Measurements from ENCODE around the gene YBEY. TPM values are rescaled to one million over a fixed set of nuclear protein-coding genes. Genes with fewer than 3 reads are reported as not detected.
A peak's percentile ranks its signal among the peaks of the same experiment; 100 is the strongest.
"Not testable (repeated sequence)": the region's sequence is repeated elsewhere in the genome, so short reads cannot be mapped to it uniquely, and the experiment has no call there.

The YBEY gene, protein sequence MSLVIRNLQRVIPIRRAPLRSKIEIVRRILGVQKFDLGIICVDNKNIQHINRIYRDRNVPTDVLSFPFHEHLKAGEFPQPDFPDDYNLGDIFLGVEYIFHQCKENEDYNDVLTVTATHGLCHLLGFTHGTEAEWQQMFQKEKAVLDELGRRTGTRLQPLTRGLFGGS
- polyA plus RNA-seq = 10 to 100 TPM; 14.7 to 45.7 (median 23.7) TPM
- long read RNA-seq, donor 1, transcript YBEY-206 (5 exons, 744 nt) = major isoform, 20 of 41 reads
- long read RNA-seq, donor 1, transcript YBEY-201 (5 exons, 1,019 nt) = minor isoform, 6 of 41 reads
- long read RNA-seq, donor 1, partial matches to known transcripts = 13 of 41 reads
- long read RNA-seq, donor 1, other reads (novel, unspliced or antisense) = 0 of 41 reads
- long read RNA-seq, donor 2, partial matches to known transcripts = 0 of 5 reads
- long read RNA-seq, donor 2, other reads (novel, unspliced or antisense) = 0 of 5 reads
- long read RNA-seq, donor 3, transcript YBEY-206 (5 exons, 744 nt) = major isoform, 8 of 47 reads
- long read RNA-seq, donor 3, transcript YBEY-201 (5 exons, 1,019 nt) = minor isoform, 5 of 47 reads
- long read RNA-seq, donor 3, partial matches to known transcripts = 34 of 47 reads
- long read RNA-seq, donor 3, other reads (novel, unspliced or antisense) = 0 of 47 reads
- long read RNA-seq, donor 4 = 0 reads
- long read RNA-seq, donor 5, partial matches to known transcripts = 0 of 3 reads
- long read RNA-seq, donor 5, other reads (novel, unspliced or antisense) = 0 of 3 reads
- long read RNA-seq, donor 6, transcript YBEY-206 (5 exons, 744 nt) = major isoform, 12 of 39 reads
- long read RNA-seq, donor 6, partial matches to known transcripts = 23 of 39 reads
- long read RNA-seq, donor 6, other reads (novel, unspliced or antisense) = 0 of 39 reads
- long read RNA-seq, donor 7, transcript YBEY-206 (5 exons, 744 nt) = major isoform, 12 of 34 reads
- long read RNA-seq, donor 7, partial matches to known transcripts = 21 of 34 reads
- long read RNA-seq, donor 7, other reads (novel, unspliced or antisense) = 0 of 34 reads
- long read RNA-seq, donor 8, partial matches to known transcripts = 0 of 1 reads
- long read RNA-seq, donor 8, other reads (novel, unspliced or antisense) = 0 of 1 reads
- long read RNA-seq, donor 9, partial matches to known transcripts = 0 of 4 reads
- long read RNA-seq, donor 9, other reads (novel, unspliced or antisense) = 0 of 4 reads
- long read RNA-seq, donor 10, partial matches to known transcripts = 0 of 3 reads
- long read RNA-seq, donor 10, other reads (novel, unspliced or antisense) = 0 of 3 reads

DNA sequence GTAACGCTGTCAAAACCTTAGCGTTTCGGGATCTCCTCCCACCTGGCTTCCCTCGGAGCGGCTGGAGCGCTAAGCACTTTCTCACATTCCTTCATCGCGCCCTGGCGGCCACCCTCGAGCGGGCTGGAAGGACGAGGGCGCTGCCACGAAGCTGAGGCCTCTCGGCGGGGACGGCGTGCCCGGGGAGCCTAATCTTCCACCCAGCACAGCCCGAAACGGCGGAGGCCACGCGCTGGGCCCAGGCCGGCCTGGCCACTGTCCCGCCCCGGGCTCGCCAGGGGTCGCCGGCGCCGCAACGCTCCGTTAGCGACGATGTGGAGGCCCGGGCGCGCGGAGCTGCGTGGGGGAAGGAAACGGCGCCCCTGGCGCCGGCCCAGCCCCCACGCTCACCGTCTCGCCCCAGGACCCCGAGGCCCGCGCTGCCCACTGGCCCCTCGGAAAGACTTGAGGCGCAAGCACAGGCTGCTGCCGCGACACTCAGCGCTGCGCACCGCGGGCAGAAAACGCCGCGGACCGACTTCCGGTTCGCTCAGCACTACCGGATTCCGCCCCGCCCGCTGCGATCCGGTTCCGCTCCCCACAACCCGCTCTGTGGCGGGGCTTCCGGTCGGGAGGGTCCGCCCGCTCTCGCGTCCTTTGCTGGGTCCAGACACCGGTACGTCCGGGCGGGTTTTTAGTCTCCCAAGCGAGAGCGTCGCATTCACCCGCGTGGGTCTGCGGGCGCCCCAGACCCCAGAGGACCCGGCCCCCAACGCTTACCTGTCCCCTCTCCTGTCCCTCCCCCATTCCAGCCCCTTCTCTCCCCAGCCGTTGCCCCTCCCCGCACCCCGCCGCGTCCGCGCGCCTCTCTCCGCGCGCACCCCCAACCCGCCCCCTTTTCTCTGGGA lies at the start of gene YBEY:
TSS of gene YBEY (plus strand) at position 582 of the 887 bp plus-strand sequence. CDS start 572 bp downstream, outside the sequence.
- Histone ChIP-seq H3K27ac (ENCODE audit: low read depth in 1 of 3, low read length in 2 of 3) (peak within 1 kb of the TSS; percentile 91 to 96 (median 92)), H3K36me3 (ENCODE audit: control insufficient read depth in 3 of 3, insufficient read depth in 2 of 3, low read depth in 1 of 3, low read length in 3 of 3) (peaks cover 2 to 20% (median 2%) of the 10 kb centered on the region in 3 donors), H3K9me3 (ENCODE audit: control insufficient read depth in 2 of 2, insufficient read depth in 1 of 2, low read depth in 1 of 2, low read length in 1 of 2) (no peaks in the 10 kb centered on the region), H3K4me1 (ENCODE audit: control insufficient read depth in 3 of 3, insufficient read depth in 2 of 3, low read depth in 1 of 3, low read length in 2 of 3) (peaks cover 6 to 17% (median 17%) of the 10 kb centered on the region in 3 donors), H3K4me3 (ENCODE audit: low read depth in 1 of 3, low read length in 3 of 3) (peak within 1 kb of the TSS; percentile 77 to 81 (median 78)), H3K27me3 (ENCODE audit: control insufficient read depth in 3 of 3, insufficient read depth in 3 of 3, low read length in 3 of 3) (no peaks in the 10 kb centered on the region)
- DNase-seq (peak; percentile 88 to 97), FAIRE-seq (no peak)
- 0% methylated on average over 79 to 105 of the region's 105 CpGs for WGBS, 3 donors

DNA sequence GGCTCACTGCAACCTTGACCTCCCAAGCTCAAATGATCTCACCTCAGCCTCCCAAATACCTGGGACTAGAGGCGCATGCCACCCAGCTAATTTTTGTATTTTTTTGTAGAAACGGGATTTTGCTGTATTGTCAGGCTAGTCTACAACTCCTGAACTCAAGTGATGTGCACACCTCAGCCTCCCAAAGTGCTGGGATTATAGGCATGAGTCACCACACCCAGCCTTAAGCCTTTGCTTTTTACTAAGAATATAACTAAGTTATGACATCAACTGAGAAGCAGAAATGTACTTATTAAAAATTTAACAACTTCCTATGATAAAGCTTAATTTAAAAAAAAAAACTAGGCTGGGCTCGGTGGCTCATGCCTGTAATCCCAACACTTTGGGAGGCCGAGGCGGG lies 48.7 kb upstream of the YBEY start:
- Histone ChIP-seq H3K4me3 (ENCODE audit: low read depth in 1 of 3, low read length in 3 of 3) (no peak overlapping the region), H3K36me3 (ENCODE audit: control insufficient read depth in 3 of 3, insufficient read depth in 2 of 3, low read depth in 1 of 3, low read length in 3 of 3) (peaks cover 21 to 39% (median 22%) of the 10 kb centered on the region in 3 donors), H3K9me3 (ENCODE audit: control insufficient read depth in 2 of 2, insufficient read depth in 1 of 2, low read depth in 1 of 2, low read length in 1 of 2) (no peaks in the 10 kb centered on the region), H3K27ac (ENCODE audit: low read depth in 1 of 3, low read length in 2 of 3) (no peak overlapping the region), H3K27me3 (ENCODE audit: control insufficient read depth in 3 of 3, insufficient read depth in 3 of 3, low read length in 3 of 3) (no peaks in the 10 kb centered on the region), H3K4me1 (ENCODE audit: control insufficient read depth in 3 of 3, insufficient read depth in 2 of 3, low read depth in 1 of 3, low read length in 2 of 3) (no peaks in the 10 kb centered on the region)
- no peak for DNase-seq
- FAIRE-seq = no peak
- 91 to 96% (median 96%) methylated on average over 5 of the region's 5 CpGs for WGBS, 3 donors

DNA sequence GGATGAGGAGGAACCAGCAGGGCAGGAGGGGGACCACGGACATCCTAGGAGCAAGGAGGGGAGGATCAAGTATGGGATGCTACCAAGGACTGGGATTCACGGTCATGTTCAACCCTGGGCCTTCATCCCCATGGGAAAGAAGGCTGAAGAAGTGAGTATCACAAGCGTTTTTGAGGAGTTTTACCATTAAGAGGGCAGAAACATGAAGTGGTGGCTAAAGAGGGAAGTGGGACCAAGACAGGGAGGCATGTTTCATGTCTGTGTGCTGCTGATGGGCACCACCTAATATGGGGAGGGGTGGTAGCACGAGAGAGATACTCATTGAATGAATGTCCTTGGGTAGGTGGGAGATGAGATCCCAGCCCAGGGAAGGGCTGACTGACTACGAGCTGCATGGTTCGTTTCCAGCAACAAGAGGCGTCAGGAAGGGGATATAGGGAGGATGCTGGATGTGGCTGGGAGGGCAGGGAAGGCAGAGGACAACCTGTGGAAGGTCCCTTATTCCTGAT lies 46.3 kb upstream of the YBEY start:
- Histone ChIP-seq H3K9me3 (ENCODE audit: control insufficient read depth in 2 of 2, insufficient read depth in 1 of 2, low read depth in 1 of 2, low read length in 1 of 2) (no peaks in the 10 kb centered on the region), H3K27me3 (ENCODE audit: control insufficient read depth in 3 of 3, insufficient read depth in 3 of 3, low read length in 3 of 3) (no peaks in the 10 kb centered on the region), H3K4me3 (ENCODE audit: low read depth in 1 of 3, low read length in 3 of 3) (no peak overlapping the region), H3K4me1 (ENCODE audit: control insufficient read depth in 3 of 3, insufficient read depth in 2 of 3, low read depth in 1 of 3, low read length in 2 of 3) (no peaks in the 10 kb centered on the region), H3K27ac (ENCODE audit: low read depth in 1 of 3, low read length in 2 of 3) (no peak overlapping the region), H3K36me3 (ENCODE audit: control insufficient read depth in 3 of 3, insufficient read depth in 2 of 3, low read depth in 1 of 3, low read length in 3 of 3) (peaks cover 27 to 53% (median 37%) of the 10 kb centered on the region in 3 donors)
- WGBS, 3 donors = 89 to 93% (median 92%) methylated on average over 7 of the region's 7 CpGs
- no peak for DNase-seq
- FAIRE-seq = no peak

DNA sequence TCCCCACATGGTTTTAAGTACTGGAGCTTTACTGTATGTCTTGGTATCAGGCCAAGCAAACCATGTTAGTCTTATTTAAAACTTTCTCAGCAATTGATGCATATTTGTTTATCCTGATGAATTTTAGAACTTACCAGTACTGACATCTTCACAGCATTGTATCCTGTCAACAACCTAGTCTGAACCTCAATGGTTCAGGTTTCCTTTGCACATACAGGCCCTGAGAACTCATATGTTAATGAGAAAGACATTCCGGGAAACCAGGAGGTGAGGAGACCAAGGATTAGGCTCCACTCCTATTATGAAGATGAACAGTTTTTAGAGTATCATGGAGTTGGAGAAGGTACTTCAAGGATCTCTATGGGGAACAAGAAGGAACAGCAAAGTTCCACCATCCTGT lies 44.6 kb upstream of the YBEY start:
- H3K4me1 ChIP-seq (ENCODE audit: control insufficient read depth in 3 of 3, insufficient read depth in 2 of 3, low read depth in 1 of 3, low read length in 2 of 3); H3K4me3 ChIP-seq (ENCODE audit: low read depth in 1 of 3, low read length in 3 of 3); H3K9me3 ChIP-seq (ENCODE audit: control insufficient read depth in 2 of 2, insufficient read depth in 1 of 2, low read depth in 1 of 2, low read length in 1 of 2); DNase-seq; FAIRE-seq; H3K27ac ChIP-seq (ENCODE audit: low read depth in 1 of 3, low read length in 2 of 3); H3K27me3 ChIP-seq (ENCODE audit: control insufficient read depth in 3 of 3, insufficient read depth in 3 of 3, low read length in 3 of 3): not testable (repeated sequence)
- 95 to 100% (median 97%) methylated on average over 1 of the region's 1 CpG for WGBS, 3 donors
- H3K36me3 ChIP-seq (ENCODE audit: control insufficient read depth in 3 of 3, insufficient read depth in 2 of 3, low read depth in 1 of 3, low read length in 3 of 3) = peaks cover 23 to 57% (median 37%) of the 10 kb centered on the region in 3 donors

DNA sequence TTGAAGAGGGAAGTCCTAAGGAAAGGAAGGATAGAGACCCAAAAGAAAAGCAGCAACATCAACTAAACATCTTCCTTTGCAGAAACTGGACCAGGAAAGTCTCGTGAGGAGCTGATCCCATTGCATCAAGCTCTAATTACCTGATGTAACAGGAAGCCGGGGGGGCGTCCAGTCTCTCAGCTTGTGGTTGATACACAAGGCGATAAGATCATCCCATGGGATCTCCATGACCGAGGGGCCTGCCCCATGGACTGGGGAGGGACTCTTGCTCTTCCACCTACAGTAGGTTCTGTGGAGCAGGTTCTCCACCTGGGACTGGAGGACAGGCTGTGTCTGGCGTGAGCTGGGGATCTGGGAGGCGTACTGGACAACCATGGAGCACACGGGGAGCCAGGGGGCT lies 42.8 kb upstream of the YBEY start:
- peaks cover 26 to 66% (median 46%) of the 10 kb centered on the region in 3 donors for H3K36me3 ChIP-seq (ENCODE audit: control insufficient read depth in 3 of 3, insufficient read depth in 2 of 3, low read depth in 1 of 3, low read length in 3 of 3)
- H3K9me3 ChIP-seq (ENCODE audit: control insufficient read depth in 2 of 2, insufficient read depth in 1 of 2, low read depth in 1 of 2, low read length in 1 of 2) = no peaks in the 10 kb centered on the region
- FAIRE-seq = no peak
- no peak overlapping the region for H3K4me3 ChIP-seq (ENCODE audit: low read depth in 1 of 3, low read length in 3 of 3)
- H3K4me1 ChIP-seq (ENCODE audit: control insufficient read depth in 3 of 3, insufficient read depth in 2 of 3, low read depth in 1 of 3, low read length in 2 of 3) = no peaks in the 10 kb centered on the region
- DNase-seq = no peak
- H3K27me3 ChIP-seq (ENCODE audit: control insufficient read depth in 3 of 3, insufficient read depth in 3 of 3, low read length in 3 of 3) = no peaks in the 10 kb centered on the region
- WGBS, 3 donors = 91 to 93% (median 92%) methylated on average over 8 of the region's 8 CpGs
- no peak overlapping the region for H3K27ac ChIP-seq (ENCODE audit: low read depth in 1 of 3, low read length in 2 of 3)

DNA sequence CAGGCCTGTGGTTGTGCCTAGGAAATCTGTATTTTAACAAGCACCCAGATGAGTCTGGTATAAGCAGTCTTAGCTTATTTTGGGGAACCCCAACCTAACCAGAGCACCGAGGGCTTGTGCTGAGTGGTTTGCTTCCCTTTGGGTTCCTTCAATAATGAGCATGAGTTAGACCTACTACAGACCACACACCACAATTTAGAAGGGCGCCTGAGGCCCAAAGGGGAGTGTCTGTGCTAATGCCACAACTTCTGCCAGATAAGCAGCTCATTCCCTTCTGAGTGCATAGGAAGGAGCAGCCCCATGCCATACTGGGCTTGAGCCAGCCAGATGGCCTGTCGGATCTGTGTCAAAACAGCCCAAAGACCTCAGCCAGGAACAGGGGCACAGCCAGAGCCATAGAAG lies 42.2 kb upstream of the YBEY start:
- DNase-seq (no peak), FAIRE-seq (no peak)
- Histone ChIP-seq H3K4me3 (ENCODE audit: low read depth in 1 of 3, low read length in 3 of 3) (no peak overlapping the region), H3K4me1 (ENCODE audit: control insufficient read depth in 3 of 3, insufficient read depth in 2 of 3, low read depth in 1 of 3, low read length in 2 of 3) (no peaks in the 10 kb centered on the region), H3K27me3 (ENCODE audit: control insufficient read depth in 3 of 3, insufficient read depth in 3 of 3, low read length in 3 of 3) (no peaks in the 10 kb centered on the region), H3K36me3 (ENCODE audit: control insufficient read depth in 3 of 3, insufficient read depth in 2 of 3, low read depth in 1 of 3, low read length in 3 of 3) (peaks cover 26 to 66% (median 45%) of the 10 kb centered on the region in 3 donors), H3K27ac (ENCODE audit: low read depth in 1 of 3, low read length in 2 of 3) (no peak overlapping the region), H3K9me3 (ENCODE audit: control insufficient read depth in 2 of 2, insufficient read depth in 1 of 2, low read depth in 1 of 2, low read length in 1 of 2) (no peaks in the 10 kb centered on the region)
- WGBS, 3 donors = 87 to 90% (median 89%) methylated on average over 3 of the region's 3 CpGs

DNA sequence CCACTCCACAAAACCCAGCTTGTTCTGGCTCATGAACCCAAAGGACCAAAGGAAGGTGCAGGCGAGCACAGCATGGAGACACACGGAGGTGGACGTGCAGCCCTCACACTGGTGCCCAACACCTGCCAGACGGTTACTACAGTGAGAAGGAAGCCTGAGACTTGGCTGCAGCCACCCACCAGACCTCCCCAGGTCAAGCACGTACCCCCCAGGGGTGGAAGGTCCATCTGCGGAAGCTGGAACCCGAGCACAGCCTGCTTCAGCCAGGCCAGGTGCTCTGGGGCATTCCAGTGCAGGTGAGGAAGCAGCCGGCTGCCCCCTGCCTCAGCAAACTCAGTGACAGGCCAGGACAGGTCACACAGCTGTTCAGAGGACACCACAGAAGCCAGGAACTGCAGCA lies 41.5 kb upstream of the YBEY start:
- Histone ChIP-seq H3K4me3 (ENCODE audit: low read depth in 1 of 3, low read length in 3 of 3) (no peak overlapping the region), H3K4me1 (ENCODE audit: control insufficient read depth in 3 of 3, insufficient read depth in 2 of 3, low read depth in 1 of 3, low read length in 2 of 3) (no peaks in the 10 kb centered on the region), H3K36me3 (ENCODE audit: control insufficient read depth in 3 of 3, insufficient read depth in 2 of 3, low read depth in 1 of 3, low read length in 3 of 3) (peaks cover 22 to 67% (median 45%) of the 10 kb centered on the region in 3 donors), H3K27me3 (ENCODE audit: control insufficient read depth in 3 of 3, insufficient read depth in 3 of 3, low read length in 3 of 3) (no peaks in the 10 kb centered on the region), H3K9me3 (ENCODE audit: control insufficient read depth in 2 of 2, insufficient read depth in 1 of 2, low read depth in 1 of 2, low read length in 1 of 2) (no peaks in the 10 kb centered on the region), H3K27ac (ENCODE audit: low read depth in 1 of 3, low read length in 2 of 3) (no peak overlapping the region)
- FAIRE-seq (no peak), DNase-seq (no peak)
- 94 to 96% (median 94%) methylated on average over 8 of the region's 8 CpGs for WGBS, 3 donors

All from small intestine (tissue), 16 donors.